ENCODE measurements around the gene WNK2.
"Not testable (repeated sequence)": the region's sequence is repeated elsewhere in the genome, so short reads cannot be mapped to it uniquely, and the experiment has no call there.

WNK2 gene

DNA sequence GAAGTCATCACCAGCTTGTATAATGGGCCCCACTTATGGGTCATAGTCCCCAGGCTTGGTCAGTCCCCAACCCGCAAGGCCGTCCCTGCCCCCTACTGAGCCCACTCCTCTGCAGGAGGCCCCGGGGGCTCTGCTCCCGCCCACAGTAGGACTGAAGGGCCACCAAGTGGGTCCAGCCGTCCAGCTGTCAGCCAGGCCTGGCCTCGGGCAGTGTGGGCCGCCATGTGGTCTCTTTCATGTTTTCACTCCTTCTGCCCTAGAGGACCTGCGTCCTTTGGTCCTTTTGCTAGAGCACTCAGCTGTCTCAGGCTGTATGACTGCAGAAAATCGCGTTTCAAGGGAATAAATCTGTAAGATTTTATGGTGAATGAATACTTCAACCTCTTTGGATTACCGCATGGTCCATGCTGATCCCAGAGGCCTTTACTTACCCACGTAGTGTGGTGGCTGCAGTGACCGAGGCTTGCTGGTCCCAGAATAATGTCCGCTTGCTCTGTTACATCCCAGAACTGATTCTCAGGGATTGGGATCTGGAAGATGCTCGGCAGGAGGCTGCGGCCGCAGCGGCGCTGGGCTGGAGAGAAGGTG is 161.8 kb downstream of the WNK2 start:
- DNase-seq = no peak

DNA sequence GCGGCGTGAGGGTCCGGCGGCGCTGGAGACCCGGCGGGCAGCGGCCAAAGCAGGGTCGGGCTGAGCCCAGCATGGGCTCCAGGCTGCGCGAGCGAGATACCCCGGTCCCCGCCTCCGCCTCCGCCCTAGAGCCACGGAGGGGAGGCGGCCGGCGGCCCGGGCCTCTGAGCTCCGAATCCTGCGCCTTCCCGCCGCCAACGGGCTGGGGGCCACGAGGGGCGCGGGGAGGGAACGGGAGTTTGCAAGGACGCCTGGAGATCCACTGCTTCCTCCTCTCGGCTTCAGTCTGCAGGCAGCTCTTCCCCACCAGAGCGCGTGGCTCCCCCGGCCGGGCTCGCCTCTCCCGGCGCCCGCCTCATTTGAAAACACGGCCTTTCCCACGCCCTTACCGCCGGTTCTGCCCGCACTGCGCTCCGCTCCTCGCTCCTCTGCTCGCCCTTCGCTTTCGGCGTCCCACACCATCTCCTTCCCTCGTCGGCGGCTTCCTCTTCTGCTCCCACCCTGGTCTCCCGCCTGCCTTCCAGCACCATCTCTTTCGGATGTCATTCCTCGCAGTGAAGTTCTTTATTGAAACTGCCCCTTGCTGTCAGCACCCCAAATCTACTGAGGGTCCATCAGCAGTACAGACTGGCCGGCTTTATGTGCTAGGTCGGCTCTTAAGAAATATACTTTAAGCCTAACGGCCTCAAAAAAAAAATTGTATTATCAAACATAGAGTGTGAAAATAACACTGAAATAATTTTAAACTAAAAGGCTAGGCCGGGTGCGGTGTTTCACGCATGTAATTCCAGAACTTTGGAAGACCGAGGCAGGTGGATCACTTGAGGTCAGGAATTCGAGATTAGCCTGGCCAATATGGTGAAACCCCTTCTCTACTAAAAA is 162.5 kb downstream of the WNK2 start:
- no peak for DNase-seq

GRCh38 chr9:93347371-93347975 is 163.5 kb downstream of the WNK2 start:
- not testable (repeated sequence) for DNase-seq

- DNase-seq = not testable (repeated sequence)
Observed at GRCh38 chr9:93353413-93354310, 169.7 kb downstream of the WNK2 start.

DNA sequence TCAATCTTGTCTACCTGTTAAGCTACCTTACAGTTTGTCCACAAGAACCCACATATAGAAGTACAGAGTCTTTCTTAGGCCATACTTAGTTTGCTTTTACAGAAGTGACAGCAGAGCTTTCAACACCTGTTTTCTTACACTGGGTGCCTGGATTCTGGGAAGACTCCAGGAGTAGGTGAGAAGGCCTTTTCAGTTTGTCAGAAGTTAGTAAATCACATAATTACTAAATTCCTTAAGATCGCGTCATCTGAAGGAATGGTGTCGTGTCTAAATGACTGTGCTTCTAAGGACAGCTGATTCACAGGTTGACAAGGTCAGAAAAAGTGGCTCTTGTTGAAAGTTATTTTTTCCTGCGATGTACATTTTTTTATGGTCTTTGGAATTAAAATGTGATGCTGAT is 170.5 kb downstream of the WNK2 start:
- DNase-seq = no peak

DNA sequence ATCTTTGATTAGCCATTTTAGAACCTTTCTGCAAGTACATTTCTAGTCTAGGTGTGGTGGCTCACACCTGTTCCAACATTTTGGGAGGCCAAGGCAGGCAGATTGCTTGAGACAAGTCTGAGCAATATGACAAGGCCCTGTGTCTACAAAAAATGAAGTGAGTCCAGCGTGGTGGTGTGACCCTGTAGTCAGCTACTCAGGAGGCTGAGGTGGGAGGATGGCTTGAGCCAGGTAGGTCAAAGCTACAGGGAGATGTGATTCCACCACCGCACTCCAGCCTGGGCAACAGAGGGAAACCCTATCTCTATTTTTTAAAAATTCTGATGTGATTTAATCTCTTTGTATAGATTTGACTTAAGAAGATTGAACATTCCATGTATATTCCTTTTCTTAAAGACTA is 171.9 kb downstream of the WNK2 start:
- DNase-seq = no peak

DNA sequence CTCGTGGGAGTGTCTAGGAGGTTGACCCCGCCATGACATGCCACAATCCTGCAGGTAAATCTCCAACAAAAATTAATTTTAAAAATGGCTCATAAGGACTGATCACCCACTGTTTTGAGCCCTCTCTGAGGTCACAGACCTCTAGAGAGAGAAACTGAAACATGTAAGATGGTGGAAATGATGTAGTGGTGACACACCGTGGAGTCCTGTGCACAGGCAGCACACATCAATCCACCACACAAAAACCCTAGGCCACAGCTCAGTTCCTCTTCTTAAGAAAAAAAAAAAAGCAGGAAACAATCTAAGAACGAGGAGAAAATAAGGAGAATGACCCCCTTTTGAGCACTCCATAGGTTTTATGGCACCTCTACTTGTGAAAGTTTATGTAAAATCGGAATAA is 173.7 kb downstream of the WNK2 start:
- no peak for DNase-seq

GRCh38 chr9:93359907-93360306 is 176.0 kb downstream of the WNK2 start:
- DNase-seq = not testable (repeated sequence)

DNA sequence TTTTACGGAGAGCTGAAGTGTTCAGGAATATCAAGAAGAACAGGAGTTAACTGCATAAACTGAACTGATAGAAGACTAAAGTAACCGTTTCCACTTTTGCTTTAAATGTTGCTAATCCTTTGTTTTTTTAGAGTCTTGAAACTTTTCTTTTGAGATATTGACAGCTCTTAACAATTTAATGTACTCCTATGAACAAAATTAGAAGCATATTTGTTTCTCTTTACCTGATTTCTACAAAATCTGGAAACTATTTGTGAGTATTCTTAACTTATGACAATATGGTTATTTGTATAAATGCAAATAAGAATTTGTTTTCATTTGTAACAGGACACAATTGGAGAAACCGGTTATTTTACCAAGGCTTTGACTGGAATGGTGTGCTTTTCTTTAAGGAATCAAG is 178.1 kb downstream of the WNK2 start:
- no peak for DNase-seq

- no peak for DNase-seq
Observed at GRCh38 chr9:93364734-93365426, 180.9 kb downstream of the WNK2 start.

GRCh38 chr9:93365427-93366118 is 181.6 kb downstream of the WNK2 start:
- DNase-seq = no peak

DNA sequence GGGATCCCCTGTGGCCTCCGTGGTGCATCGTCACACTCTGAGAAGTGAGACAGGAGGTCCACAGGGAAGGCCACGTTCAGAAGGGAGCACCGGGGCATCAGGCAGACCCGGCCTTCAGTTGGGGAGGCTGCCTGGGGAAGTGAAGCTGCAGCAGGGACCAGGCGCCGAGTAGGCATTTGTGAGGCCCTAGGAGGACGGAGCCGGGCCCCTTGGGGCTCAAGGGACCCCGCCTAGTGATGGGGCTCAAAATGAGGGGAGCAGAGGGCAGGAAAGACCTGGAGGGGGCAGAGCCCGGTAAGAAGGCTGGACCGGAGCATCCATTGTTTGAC is 182.1 kb downstream of the WNK2 start:
- DNase-seq = no peak

- not testable (repeated sequence) for DNase-seq
Observed at GRCh38 chr9:93366486-93366885, 182.5 kb downstream of the WNK2 start.

DNA sequence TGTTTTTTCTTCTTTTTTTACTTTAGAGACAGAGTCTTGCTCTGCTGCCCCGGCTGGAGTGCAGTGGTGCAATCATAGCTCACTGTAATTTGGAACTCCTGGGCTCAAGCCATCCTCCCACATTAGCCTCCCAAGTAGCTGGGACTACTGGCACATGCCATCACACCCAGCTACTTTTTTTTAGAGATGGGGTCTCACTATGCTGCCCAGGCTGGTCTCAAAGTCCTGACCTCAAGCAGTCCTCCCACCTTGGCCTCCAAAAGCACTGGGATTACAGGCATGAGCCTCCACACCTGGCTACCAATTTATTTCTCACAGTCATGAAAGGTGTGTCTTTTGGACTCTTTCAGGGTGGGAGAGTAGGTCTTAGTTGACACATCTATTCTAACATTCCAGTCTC is 184.5 kb downstream of the WNK2 start:
- DNase-seq = no peak

DNA sequence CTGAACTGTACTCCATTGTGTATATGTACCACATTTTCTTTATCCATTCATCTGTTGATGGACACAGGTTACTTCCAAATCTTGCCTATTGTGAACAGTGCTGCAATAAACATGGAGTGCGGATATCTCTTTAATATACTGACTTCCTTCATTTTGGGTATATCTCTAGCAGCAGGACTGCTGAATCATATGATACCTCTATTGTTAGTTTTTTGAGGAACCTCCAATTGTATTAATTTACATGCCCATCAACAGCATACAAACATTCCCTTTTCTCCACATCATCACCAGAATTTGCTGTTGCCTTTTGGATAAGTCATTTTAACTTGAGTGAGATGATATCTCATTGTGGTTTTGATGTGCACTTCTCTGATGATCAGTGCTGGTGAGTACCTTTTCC is 185.7 kb downstream of the WNK2 start:
- no peak for DNase-seq

Data from stimulated activated CD4-positive, alpha-beta T cell treated with anti-CD3 and anti-CD28 coated beads, Interleukin-4, amount 100 ng/mL, for 24 hours (primary cell).